ENCODE data around the gene NKX1-1.
"Not testable (repeated sequence)": the region's sequence is repeated elsewhere in the genome, so short reads cannot be mapped to it uniquely, and the experiment has no call there.

The NKX1-1 gene

DNA sequence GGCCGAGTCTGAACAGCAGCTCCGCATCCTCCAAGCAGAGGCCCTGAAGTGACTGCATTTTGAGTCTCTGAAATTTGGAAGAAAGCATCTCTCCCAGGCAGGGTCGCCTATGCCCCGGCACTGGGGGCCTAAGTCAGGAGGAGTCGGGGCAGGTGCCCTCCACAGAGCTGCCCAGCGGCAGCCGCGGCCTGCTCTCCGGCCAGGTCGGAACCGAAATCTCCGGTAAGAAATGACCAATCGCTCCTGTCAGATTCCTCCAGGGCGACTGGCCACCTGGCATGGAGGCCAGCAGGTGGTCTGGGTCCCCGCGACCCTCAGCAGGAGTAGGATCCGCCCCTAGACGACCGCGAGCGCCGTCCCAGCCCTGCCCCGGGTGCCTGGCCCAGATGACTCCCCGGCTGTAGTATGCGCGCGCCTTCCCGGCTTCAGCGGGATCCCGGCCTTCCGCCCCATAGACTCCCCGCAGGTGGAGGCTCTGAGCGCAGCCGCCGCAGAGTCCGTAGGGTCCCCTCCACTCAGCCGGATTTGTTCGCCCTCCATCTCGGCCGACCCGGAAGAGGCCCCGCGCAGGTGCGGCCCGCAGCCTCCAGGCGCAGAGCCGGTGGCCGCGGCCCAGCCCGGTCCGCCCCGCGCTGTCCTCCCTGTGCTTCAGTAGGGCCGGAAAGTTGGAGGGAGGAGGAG lies 1.5 kb downstream of the NKX1-1 start:
- DNase-seq (ENCODE audit: low spot score) = peak; percentile 46

DNA sequence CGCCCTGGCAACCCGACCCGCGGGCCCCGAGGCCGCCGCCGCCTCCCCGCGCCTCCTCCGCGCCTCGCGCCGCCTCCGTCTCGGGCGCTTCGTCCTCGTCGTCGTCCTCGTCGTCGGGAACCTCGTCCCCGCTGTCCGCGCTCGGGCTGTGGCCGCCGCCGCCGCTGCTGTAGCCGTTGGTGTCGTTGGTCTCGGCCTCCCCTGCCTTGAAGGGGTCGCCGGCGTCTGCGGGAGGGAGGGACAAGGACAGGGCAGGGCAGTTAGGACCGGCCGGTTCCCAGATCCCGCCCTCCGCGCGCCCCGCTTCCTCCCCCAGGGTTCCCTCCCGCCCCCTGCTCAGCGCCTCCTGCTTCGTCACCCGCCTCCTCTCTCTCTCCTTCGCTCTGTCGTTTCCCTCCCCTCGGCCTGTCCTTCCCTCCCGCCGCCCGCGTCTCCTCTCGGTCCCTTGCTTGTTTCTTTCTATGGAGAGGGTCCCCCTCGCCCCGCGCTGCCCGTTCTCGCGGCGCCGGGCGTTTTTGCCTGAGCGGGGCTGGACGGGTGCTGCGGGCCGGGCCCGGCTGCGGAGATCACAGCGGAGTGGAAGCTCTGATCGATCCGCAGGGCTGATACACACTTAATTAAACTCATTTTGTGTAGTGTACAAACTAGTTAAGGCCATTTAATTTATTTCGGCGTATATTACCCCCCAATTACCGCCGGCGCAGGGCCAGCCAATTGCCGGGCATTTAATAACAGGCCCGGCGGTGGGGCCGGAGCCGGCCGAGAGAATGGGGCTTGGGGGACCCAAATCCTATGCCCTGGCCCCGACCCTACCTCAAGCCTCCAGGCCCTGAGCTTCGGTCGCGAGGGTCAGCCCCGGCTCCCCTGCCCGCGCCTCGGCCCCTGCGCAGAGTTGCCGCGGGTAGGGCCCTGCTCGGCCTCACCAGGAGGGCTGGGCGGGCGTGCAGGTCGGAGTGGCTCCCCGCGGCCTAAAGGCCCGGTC lies 2.4 kb downstream of the NKX1-1 start:
- DNase-seq (ENCODE audit: low spot score) = peak; percentile 63

DNA sequence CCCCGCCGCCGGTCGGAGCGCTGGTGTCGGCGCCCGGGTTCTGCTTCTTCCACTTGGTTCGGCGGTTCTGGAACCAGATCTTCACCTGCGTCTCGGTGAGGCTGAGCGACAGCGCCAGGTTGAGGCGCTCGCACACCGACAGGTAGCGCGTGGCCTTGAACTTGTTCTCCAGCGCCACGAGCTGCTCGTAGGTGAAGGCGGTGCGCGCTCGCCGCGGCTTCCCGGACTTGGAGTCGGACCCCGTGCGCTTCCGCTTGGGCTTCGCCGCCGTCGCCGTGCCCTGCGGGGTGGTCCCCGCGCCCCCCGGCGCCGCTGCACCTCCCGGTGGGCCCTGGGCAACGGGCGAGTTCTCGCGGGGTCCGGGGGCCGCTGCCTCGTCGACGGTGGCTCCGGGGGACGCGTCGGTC lies 3.1 kb downstream of the NKX1-1 start:
- DNase-seq (ENCODE audit: low spot score) = peak; percentile 53

DNA sequence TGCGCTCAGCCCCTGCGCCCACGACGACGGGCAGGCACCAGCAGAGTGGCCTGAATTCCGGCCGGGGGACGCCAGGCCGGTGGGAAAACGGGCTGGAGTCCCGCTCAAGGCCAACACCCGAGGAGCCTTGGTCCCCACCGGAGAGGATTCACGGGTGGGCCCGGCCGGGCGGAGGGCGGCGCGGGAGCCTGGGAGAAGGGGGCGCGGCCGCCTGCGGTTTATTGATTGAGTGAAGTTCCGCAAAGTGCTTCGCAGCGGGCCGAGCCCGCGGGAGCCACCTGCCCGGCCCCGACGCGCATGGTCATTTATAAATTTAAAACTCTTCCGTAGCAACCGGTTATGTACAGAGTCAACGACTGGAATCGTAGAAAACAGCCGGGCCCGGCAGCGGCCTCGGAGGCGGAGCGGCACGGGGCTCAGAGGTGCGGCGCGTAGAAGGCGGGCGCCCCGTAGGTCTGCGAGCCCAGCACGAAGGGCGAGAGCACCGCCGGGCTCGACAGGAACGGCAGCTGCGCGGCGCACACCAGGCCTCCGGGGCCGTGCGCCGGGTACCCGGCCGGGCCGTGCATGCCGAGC lies 3.6 kb downstream of the NKX1-1 start:
- DNase-seq (ENCODE audit: low spot score) = peak; percentile 42

DNA sequence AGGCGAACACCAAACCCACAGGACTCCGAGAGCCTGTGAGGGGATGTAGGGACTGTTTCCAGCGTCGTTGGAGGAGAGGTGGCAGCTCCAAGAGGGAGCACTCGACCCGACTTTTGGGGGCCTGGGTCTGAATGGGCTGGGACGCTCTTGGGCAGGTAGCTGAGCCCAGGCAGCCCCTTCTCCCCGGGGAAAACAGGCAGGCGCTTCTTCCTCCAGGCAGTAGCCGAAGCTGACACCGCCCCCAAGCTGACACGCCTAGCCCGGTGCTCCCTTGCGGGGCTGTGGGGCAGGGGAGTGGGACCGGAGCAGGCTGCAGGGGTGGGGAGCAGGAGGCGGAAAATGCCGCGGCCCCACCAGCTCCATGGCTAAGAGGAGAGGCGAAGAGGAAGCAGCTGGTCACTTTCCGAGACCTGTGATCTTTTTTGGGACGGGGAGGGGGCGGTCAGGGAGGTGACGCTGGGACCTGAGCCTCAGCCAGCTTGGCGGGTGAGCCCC lies 4.2 kb downstream of the NKX1-1 start:
- peak; percentile 41 for DNase-seq (ENCODE audit: low spot score)

DNA sequence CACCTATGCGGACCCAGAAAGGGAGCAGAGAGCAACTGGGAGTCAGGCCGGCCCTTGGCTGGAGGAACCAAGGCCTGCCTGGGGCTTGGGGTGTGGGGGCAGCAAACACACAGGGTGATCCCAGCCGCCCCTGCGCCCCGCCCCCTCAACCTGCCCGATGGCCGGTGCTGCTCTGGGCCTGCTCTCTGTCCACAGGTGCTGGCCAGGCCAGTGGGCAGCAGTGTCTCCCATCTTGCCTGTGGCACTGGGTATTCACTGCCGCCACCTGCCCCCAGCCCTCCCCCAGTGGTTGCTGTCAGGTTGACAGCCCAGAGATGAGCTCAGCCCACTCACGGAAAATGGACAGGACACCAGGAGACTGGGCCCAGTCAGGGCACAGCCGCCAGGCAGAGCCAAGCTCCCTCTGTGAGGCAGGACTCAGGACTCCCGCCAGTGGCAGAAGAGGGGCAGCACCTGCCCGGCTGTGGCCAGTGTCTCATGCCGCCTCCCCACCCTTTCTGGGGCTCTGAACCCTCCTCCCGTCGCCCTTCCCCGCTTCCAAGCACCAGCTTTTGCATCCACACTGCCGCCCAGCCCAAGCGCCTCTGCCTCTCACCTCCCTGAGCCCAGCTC lies 4.7 kb downstream of the NKX1-1 start:
- peak; percentile 46 for DNase-seq (ENCODE audit: low spot score)

DNA sequence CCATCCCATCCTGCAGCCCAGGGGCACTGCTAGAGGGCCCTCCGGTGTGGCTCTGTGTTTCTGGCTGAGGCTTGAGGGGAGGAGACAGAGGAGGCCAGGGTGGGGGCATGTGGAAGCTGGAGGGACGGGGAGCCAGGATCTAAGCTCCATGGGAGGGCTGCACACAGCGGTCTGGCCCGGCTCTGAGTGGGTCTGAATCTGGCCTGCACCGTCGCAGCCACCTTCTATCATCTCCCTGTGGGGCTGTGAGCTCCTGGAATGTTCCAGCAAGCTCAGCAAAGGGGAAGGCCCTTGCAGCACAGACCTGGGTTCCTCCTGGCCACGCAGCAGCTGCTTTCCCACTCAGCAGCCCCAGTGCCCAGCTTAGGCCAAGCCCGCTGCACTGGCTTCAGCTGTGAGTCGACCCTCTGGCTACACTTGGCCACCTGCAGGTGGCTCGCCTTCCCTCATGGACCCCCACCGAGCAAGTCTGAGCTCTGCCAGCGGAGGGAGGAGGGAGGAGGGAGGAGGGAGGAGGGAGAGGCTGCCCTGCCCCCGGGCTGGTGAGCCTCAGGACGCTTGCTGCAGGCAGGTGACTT lies 5.3 kb downstream of the NKX1-1 start:
- peak; percentile 50 for DNase-seq (ENCODE audit: low spot score)

DNA sequence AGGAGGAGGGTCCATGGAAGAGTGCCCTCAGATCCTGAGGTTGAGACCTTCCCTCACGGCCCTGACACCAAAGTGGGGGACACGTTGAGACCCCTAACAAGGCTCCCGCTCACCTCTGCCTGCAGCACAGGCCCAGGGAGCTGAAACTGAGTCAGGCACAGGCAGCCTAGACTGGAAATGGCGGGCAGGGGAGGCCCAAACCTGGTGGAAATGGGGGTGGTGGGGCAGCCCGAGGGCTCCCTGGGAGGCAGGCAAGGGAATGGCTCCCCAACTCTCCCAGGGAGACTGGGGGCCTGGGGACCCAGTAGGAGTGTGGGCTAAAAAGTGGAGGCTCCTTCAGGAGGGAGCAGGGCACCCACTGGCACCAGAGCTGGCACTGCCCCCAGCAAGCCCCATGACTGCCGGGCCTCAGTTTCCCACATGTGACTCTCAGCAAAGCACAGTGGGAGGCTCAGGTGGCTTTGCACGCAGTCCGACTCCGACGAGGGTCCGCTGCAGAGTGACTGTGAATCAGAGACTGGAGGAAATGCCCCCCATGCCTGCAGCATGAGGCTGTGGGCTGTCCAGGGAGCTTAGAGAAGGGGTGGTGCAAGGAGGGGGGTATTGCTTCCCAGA lies 5.9 kb downstream of the NKX1-1 start:
- DNase-seq (ENCODE audit: low spot score) = peak; percentile 41

DNA sequence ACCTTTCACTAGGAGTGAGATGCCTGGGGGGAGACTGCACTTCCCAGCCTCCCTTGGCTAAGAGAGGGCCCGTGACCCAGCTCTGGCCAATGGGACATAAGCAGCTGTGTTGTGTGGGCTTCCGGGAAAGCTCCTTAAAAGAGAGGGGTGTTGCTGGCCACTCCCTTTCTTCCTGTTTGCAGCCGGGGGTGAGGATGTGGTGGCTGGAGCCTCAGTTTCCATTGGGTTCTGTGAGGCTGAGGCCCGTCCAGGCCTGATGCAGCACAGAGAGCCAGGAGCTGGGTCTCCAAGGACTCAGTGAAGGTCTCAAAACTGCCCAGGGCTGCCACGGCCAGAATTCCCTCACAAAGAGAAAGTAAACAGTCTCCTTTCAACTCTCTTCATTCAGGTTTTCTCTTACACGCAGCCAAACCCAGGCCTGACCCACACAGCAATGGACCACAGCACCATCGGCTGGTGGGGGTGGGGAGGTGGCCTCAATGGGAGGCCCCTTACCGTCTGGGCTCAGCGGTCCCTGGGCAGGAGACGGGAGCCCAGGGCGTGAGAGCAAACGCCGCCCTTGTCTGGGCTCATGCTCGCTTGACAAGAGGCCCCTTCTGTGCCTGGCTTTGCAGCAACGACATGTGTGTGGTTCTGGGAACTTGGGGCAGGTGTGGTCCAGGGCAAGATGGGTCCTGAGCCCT lies 6.6 kb downstream of the NKX1-1 start:
- DNase-seq (ENCODE audit: low spot score) = peak; percentile 25

DNA sequence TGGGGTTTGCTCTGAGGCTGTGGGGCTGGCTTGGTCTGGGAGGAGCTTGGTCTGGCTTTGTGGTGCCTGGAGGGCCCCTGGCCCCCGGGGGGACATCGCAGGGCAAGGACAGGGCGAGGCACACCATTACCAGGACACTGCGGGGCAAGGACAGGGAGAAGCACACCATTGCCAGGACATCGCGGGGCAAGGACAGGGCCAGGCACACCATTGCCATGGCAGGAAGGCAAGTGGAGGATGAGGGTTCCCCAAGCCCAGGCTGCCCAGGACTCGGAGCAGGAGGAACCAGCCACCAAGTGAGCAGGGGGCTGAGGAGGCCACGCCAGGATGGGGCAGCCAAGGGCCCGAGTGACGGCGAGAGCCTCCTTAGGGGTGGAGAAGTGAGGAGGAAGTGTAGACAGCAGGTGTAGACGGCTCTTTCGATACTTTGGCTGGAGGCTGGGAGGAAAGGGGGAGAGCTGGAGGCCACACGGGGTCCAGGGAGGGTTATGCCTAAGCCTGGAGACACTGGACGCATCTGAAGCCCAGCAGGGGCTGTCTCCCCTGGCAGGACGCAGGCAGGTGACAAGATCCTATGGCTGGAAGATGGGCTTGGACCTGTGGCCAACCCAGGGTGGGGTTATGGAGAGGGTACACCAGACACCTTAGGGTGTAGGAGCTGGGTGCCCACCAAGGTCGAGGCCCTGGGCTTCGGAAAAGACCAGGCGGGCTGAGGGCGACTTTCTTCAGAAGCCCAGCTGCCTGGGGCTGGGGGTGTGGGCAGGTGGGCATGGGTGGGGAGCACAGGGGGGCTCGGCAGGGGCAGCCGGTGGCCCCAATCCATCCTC lies 7.3 kb downstream of the NKX1-1 start:
- DNase-seq (ENCODE audit: low spot score) = peak; percentile 59

DNA sequence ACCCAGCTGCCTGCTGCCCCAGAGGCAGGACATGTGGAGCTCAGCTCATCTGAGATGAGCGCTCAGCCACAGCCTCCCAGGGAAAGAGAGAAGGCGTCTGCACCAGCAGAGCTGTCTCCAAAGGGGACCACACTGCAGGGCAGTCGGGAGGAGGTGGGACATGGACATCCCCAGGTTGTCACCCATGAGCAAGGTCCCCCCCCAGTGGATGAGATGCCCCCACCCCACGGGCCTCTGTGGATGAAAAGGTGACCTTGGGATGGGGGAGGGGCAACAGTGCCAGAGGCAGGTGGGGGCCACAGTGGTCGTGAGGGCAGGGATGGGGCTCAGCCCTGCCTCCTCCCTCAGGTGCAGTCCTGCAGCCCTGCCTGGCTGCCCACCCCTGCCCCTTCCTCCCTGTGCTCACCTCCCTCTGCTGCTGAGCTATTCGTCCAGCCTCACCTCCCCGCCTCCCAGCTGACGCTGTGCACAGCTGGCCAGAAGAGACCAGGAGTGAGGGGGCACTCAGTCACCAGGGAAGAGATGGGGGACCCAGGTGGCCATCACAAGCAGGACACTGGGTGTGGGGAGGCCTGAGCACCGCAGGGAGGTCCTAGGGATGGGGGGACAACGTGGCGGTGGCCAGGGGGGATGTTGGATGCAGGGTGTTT lies 9.3 kb downstream of the NKX1-1 start:
- DNase-seq (ENCODE audit: low spot score) = no peak

DNA sequence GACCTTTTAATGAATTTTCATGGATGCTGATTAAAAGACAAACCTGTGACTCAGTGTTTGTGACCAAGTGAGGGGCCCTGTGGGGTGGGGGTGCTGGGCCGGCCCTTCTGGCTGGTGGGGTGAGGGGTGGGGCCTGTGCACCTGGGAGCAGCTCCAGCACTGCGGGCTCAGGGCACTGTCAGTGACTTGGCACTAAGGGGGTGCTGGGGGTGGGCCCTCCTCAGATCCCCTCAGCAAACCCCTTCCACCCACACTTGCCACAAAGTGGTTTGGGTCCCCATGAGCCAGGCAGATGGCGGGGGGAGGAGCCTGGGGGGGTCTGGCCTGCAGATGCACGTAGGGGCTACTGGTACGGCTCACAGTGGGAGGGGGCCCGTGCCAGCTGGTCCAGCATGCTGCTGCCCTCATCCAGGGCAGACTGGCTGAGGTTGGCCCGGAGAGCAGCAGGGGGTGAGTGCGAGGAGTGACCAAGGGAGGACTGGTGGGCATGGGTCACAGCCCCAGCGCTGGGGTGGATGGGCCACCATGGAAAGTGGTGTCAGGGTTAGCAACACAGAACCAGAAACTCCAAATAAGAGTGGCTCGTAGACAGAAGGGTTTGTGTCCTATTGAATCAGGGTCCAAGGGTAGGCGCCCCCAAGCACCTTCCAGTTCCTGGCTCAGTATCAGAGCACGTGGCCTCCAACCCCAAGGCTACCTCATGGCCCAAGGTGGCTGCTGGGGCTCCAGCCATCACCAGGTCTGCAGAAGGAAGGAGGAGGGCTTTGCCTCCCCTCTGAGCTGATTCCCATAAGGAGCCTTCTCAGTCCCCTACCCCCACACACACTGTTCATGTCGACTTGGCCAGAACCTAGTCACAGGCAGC lies 10.1 kb downstream of the NKX1-1 start:
- no peak for DNase-seq (ENCODE audit: low spot score)

DNA sequence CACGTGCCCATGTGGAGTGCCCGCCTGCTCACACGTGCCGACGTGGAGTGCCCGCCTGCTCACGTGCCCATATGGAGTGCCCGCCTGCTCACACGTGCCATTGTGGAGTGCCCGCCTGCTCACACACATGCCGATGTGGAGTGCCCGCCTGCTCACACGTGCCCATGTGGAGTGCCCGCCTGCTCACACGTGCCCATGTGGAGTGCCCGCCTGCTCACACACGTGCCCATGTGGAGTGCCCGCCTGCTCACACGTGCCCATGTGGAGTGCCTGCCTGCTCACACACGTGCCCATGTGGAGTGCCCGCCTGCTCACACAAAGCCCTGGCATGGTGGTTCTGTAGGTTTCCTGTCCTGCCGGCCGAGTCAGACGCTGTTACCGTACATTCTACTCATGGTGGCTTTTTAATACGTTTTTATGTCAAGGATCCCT lies 10.8 kb downstream of the NKX1-1 start:
- not testable (repeated sequence) for DNase-seq (ENCODE audit: low spot score)

DNA sequence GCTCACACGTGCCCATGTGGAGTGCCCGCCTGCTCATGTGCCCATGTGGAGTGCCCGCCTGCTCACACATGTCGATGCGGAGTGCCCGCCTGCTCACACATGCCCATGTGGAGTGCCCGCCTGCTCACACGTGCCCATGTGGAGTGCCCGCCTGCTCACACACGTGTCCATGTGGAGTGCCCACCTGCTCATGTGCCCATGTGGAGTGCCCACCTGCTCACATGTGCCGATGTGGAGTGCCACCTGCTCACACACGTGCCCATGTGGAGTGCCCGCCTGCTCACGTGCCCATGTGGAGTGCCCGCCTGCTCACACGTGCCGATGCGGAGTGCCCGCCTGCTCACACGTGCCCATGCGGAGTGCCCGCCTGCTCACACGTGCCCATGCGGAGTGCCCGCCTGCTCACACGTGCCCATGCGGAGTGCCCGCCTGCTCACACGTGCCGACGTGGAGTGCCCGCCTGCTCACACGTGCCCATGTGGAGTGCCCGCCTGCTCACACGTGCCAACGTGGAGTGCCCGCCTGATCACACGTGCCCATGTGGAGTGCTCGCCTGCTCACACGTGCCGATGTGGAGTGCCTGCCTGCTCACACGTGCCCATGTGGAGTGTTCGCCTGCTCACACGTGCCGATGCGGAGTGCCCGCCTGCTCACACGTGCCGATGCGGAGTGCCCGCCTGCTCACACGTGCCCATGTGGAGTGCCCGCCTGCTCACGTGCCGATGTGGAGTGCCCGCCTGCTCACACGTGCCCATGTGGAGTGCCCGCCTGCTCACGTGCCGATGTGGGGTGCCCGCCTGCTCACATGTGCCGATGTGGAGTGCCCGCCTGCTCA lies 11.5 kb downstream of the NKX1-1 start:
- DNase-seq (ENCODE audit: low spot score) = not testable (repeated sequence)

DNA sequence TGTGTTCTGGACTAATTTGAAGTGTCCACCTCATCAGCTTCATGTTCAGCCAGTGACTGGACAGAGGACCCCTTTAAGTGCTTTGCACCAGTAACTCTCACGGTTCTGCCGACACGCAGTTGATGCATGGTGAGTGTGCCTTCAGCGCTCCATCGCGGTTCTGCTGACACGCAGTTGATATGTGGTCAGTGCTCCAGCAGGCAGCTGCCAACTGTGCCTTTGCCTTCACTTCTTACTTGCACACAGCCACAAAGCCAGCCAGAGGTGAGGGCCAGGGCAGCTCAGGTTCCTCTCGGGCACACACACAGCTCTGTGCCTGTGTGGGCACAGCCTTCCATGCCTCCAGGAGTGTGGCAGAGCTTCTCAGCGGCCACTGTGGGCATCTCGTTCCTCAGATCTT lies 12.4 kb downstream of the NKX1-1 start:
- no peak for DNase-seq (ENCODE audit: low spot score)

DNA sequence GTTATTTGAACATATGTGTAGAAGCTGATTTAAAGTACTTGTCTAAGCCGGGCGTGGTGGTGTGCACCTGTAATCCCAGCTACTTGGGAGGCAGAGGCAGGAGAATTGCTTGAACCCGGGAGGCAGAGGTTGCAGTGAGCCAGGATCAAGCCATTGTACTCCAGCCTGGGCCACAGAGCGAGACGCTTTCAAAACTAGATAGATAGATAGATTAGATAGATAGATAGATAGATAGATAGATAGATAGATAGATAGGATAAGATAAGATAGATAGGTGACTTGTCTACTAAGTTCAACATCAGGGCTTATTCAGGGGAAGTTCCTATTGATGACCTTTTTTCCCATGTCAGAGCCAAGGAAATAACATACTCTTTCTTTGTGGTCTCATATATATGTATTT lies 12.9 kb downstream of the NKX1-1 start:
- DNase-seq (ENCODE audit: low spot score) = not testable (repeated sequence)

All from left forelimb (tissue), 1 donor.